ENCODE results near the gene ANKRD23.

Gene ANKRD23

GRCh38 chr2:96877042-96877451 lies 33.2 kb upstream of the ANKRD23 start:
- no peak for DNase-seq (ENCODE audit: low read depth)

DNA sequence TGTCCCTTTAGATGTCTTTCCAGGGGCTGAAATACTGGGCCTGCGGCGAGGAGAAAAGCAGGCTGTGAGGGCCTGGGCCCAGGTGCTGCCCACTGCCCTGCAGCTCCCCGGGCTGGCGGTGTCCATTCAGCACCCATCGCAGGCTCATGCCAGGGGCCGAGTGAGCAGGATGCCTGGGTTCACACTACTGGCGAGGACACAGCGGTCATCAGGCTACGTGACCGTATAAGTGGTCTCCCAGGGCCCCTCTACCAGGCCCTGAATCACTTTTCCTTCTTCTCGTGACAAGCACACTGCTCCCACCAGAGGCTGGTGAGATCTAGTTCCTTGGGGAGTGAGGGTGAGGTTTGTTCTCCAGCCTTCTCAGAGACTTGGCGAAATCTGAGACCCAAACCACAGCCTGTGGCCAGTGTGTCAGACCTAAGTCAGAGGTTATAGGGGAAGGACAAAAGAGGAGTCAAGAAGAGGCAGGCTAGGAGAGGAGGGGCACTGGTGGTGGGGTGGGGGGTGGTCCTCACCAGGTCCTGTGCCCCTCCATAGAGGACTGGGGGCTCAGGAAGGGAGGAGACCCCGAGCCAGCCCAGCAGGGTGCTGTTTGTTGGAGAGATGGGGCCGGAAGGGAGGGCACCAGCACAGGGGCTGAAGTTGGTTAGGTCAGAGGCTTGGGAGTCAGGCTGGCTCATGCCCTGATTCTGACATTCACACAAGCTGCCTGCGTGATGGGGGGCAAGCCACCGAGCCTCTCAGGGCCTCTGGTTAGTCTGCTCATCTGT lies 32.6 kb upstream of the ANKRD23 start:
- DNase-seq (ENCODE audit: low read depth) = no peak

GRCh38 chr2:96875498-96876268 lies 31.9 kb upstream of the ANKRD23 start:
- DNase-seq (ENCODE audit: low read depth) = no peak

DNA sequence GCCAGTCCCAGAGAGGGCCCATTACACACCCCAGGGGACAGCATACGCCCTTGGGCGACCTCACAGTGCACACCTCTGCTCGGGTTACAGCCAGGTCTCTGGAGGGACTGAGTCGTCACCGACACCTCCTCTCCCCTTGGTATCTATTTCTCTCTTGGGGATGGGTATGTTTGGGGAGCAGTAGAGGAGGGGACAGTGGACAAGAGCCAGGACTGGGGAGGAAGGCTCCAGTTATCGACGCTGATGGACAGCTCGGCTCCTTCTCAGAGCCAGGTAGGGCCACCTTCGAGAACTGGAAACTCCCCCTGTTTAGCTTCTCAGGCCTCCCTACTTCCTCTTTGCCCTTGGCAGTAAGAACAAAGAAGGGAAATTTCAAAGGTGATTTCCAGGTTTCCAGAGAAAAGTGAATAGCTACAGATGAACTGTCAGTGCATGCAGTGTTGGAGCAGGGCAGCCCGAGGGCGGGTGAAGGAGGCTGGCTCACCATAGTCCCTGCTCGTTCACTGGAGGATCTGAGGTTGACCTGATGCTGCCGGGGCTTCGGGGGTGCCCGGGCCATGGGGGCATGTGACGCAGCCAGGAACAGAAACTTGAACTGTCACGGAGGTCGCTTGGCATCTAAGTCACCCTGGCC lies 30.5 kb upstream of the ANKRD23 start:
- no peak for DNase-seq (ENCODE audit: low read depth)

- DNase-seq (ENCODE audit: low read depth) = no peak
These were observed 29.9 kb upstream of the ANKRD23 start for GRCh38 chr2:96873651-96874096.

DNA sequence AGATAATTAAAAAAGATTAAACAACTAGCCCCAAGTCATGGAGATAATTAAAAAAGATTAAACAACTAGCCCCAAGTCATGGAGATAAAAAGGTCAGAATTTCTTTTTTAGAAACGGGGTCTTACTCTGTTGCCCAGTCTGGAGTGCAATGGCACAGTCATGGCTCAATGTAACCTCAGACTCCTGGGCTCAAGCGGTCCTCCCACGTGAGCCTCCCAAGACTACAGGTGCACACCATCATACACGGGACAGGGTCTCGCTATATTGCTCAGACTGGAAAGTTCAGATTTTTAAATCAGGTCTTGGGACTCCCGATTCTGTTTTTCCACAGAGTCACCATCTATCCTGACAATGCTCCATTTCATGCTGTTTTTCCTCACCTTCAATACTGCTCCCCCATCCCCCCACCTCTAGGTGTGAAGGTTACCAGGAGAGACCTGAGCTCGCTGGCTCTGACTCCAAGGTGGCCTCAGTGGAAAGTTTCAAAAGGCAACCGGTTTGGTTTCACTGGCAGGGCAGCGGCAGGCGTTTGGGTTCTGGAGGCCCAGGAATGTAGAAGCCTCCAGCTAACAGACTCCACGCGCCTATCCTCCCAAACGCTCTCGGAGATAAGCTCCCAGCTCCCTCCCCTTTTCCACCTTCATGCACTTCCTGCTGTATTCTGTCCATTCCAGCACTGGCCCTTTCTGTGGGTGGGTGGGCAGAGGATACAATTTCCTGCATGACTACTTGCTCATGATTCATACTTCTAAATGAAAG lies 28.9 kb upstream of the ANKRD23 start:
- DNase-seq (ENCODE audit: low read depth) = no peak

GRCh38 chr2:96870626-96871255 lies 26.9 kb upstream of the ANKRD23 start:
- DNase-seq (ENCODE audit: low read depth) = no peak

- no peak for DNase-seq (ENCODE audit: low read depth)
These were observed 26.2 kb upstream of the ANKRD23 start, which contains the start of gene SEMA4C for GRCh38 chr2:96869822-96870625. SEMA4C (minus strand) TSS chr2:96870080; CDS start chr2:96867886, 2,194 bp downstream.

DNA sequence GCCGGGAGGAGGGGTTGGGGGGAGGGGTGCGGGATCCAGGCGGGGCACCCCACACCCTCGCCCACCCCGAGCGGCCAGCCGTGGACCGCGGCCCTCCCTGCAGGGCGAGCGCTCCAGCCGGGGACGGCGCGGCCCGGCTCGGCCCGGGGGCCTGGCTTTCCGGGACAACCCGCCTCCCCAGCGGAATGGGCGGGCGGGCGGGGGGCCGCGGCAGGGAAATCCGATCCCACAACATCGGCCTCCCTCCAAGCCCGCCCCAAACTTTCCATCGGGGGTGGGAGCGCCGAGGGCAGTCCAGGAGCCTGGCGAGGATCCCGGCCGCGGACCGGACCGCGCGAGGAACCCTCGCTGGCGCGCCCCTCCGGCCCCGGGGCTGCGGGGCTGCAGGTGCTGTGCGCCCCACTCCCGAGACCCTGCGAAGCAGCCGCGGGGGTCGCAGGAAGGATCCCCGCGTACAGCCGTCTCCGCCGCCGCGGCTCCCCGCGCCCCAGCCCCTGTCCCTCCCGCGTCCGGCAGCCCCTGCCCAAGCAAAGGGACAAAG lies 25.5 kb upstream of the ANKRD23 start:
- DNase-seq (ENCODE audit: low read depth) = peak; percentile 25

- DNase-seq (ENCODE audit: low read depth) = peak; percentile 94
These were observed 24.9 kb upstream of the ANKRD23 start for GRCh38 chr2:96868555-96869280.

DNA sequence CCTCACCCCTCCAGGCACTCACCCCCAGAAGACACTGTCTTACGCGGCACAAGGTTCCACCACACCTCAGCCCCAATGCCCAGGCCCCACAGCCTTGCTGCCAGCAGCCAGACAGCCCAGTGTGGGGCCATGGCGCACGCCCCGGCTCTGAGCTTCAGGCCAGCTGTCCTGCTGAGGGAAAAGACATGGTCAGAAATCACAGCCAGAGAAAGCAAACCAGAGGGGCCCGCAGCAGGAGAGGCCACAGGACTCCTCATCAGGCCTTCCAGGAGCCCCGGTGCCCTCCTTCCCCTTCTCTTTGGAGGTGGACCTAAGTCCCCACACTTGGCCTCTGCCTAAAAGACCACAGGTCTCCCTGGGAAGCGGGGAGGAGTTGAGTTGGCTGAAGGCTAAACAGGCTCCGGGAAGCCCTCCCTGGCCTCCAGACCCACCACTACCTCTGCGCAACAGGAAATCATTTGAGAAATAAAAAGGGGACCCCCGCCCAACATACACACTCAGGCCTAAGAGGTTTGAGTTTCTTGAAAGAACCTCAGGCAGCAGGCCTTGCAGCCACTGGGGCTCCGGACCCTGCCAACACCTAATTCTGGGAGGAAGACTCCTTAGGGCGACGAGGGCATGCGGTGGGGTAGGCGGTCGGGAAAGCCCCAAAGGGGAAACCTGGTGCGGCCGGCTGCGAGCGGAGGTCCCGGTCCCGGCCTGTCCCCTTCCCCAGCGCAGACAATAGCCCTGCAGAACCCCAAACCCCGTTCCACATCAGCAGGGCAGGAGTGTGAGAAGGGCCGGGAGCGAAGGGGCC lies 24.1 kb upstream of the ANKRD23 start:
- peak; percentile 26 for DNase-seq (ENCODE audit: low read depth)

GRCh38 chr2:96866986-96867755 lies 23.4 kb upstream of the ANKRD23 start:
- DNase-seq (ENCODE audit: low read depth) = no peak

DNA sequence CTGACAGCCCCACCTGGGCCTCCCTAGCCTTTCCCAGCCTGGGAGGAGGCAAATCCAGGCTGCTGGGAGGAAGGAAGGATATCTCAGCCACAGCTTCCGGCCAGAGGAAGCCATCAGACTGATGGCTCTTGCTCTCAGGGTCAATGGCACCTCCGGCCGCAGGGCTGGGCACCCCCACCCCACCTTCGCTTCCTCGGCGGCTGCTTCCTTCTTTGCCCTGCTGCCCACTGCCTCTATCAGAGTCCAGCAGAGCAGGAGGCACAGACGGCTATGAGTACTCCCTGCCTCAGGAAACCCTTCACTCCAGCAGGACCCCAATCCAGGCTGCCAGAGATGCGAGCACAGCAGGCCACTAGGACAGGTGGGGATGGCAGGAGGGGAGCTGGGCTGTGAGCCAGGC lies 22.8 kb upstream of the ANKRD23 start:
- DNase-seq (ENCODE audit: low read depth) = no peak

- DNase-seq (ENCODE audit: low read depth) = no peak
These were observed 22.3 kb upstream of the ANKRD23 start for GRCh38 chr2:96866149-96866548.

DNA sequence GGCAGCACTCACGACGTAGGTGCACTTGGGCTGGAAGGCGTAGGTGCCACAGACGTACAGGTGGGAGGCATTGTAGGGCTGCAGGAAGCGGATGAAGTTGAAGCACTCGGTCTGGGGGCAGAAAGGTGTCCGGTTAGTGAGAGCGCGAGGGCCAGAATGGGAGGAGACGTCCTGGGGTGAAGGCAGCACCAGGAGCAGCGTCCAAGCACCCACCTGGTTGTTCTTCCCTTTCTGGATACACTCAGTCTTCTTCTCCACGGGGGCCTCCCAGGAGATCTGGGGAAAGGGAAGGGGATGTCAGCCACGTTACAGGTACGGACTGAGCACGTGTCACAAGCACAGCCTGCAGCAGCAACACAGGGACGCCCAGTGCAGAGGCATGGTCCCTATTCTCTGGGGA lies 21.8 kb upstream of the ANKRD23 start:
- DNase-seq (ENCODE audit: low read depth) = no peak

GRCh38 chr2:96864343-96865091 lies 20.7 kb upstream of the ANKRD23 start:
- DNase-seq (ENCODE audit: low read depth) = no peak
